Activated naive CD4-positive, alpha-beta T cell (primary cell): ENCODE measurements around the gene DNTT.
"Not testable (repeated sequence)": the region's sequence is repeated elsewhere in the genome, so short reads cannot be mapped to it uniquely, and the experiment has no call there.

ENCODE experiments used
- DNase-seq, 4 experiments: peaks; one replicate each; lab custom pipeline; 2025; lab: John Stamatoyannopoulos, UW

Gene DNTT

DNA sequence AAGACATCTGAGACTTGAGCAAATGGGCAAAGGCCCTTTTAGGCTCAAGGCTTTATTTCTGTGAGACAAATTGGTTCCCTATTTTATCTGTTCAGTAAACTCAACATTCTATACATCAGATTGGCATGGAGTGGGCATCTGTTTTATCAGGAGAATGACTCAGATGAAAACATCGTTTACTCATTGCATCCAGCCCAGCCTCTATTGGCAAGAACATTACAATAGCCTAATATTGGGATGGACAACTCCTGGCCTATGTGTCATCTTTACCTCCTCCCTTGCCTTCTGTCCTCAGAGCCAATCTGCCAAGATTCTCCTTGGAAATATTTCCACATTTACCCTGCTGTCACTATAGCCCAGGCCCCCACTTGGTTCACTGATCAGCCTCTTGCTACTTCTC, 27.4 kb upstream of the DNTT start:
- no peak for DNase-seq

DNA sequence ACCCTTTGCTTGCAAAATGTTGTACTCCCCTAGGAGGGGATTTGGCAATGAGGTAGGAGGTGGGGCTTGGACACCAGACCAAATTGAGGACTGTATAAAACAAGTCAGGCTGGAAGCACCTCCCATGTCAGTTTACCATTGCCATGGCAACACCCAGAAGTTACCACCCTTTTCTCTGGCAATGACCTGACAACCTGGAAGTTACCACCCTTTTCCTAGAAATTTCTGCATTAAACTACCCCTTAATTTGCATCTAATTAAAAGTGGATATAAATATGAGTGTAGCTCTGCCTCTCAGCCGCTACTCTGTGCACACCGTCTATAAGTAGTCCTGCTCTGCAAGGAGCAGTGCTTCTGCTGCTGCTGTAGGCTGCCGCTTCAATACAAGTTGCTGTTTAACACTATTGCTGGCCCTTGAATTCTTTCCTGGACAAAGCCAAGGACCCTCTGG, 25.0 kb upstream of the DNTT start:
- DNase-seq, result no peak

DNA sequence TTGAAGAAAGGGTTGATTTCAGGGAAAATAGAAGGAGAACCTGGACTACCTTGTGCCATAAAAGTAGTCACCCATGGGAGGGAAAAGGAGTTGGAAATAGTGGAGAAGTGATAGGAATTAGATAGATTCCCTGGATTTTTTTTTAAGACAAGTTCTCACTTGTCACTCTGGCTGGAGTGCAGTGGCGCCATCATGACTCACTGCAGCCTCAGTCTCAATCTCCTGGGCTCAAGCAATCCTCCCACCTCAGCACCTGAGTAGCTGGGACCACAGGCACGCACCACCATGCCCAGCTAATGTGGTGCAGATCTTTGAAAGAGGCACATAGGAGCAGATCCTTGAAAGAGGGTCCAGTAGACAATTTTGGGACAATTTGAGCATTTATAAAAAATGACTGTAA, 23.4 kb upstream of the DNTT start:
- DNase-seq, result no peak

DNA sequence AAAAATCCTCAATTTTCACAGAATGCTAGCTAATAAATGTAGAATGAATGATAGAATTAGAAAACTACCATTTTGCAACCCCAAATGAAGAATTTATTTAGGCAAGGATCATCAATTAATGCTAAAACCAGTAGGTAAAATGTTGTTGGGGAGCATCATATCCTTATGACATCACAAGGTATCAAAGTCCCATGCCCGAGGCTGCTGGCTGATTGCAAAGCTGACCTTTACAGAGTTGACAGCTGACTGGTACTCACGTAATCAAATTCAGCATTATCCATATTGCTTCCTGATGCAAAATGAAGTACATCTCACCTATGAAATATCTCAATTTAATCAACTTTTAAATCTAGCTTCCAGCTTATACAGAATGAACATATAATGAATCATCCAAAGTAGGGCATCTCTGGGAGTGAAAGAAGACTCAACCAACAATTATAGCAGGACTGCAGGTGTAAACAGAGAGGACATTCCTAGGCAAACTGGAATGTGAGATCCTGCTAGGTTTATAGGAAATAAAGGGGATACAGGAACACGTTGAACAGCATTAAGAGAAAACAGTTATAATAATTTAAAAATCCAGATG, 22.7 kb upstream of the DNTT start:
- DNase-seq, result no peak

DNA sequence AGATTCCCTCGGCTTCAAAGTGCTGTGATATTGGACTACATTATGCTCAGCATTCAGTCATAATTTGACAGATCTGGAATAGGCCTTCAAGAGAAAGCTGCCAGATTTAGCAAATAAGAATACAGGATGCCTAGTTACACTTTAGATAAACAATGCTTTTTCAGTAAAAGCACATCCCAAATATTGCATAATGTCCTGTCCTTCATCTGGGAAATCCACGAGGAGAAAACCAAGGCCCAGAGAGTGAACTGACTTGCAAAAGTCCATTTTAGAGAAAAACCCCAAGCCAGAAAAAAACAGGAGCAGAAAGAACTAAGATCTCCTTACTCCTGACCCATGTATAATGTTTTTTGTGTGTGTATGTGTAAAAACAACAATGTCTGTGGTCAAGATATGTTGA, 20.9 kb upstream of the DNTT start:
- no peak for DNase-seq

DNA sequence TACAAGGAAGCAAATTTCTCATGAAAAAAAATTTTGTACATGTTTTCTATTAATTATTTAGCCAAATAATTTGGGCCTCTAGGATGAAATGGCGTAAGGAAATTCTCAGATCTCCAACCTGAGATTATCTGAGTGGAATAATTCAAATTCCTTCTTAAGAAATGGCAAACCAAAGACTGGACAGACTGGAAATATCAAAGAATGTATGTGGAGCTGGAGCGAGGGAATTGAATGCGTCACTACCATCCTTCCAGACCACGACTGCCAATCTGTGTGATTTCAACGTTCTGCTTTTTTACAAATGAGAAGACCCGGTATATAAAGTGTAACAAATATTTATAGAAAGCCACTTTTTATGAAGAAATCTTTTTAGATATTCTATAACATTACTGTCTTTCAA, 20.5 kb upstream of the DNTT start:
- no peak for DNase-seq

DNA sequence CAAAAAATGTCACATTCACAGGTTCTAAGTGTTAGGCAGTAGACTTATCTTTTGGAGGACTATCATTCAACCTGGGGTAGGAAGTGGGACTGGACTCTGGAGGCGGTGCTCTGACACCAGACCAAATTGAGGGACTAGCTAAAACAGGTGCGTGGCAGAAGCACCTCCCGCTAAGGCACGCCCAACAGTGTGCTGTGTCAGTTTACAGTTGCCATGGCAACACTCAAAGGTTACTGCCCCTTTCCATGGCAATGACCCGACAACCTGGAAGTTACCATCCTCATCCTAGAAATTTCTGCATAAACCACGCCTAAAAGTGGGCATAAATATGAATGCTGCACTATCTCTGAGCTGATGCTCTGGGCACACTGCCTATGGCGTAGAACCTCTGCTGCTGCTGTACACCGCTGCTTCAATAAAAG, 18.9 kb upstream of the DNTT start:
- DNase-seq, result no peak

DNA sequence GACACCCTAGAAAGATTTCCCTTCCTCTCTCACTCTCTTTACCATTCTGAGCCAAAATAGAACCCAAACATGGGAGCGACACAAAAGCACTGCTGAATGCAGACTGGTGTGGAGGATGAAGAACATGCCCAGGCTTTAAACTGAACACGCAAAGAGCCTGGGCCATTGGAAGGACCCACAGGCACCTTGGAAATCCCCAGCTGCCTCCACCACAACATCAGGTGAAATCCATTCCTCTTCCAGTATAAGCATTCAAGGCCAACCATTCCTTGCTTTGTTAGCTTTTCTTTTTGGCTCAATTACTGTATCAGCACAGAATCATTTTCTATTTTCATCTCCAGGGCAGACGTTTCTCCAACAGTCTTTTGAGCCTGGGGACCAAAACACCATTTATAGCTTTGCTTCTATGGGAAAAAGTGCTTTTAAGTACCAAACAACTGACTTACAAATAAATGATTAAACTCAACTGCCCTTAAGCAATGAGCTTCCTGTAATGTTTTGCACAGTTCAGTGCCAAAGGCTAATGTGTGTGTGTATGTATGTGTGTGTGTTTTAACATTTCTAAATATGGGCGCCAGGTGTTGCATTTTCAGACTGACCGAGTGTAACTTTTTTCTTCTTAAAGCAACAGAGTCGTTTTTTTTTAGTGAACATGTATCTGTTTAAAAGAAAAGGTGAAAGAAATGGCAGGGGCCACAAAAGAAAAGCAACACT, 16.7 kb upstream of the DNTT start:
- no peak for DNase-seq

DNA sequence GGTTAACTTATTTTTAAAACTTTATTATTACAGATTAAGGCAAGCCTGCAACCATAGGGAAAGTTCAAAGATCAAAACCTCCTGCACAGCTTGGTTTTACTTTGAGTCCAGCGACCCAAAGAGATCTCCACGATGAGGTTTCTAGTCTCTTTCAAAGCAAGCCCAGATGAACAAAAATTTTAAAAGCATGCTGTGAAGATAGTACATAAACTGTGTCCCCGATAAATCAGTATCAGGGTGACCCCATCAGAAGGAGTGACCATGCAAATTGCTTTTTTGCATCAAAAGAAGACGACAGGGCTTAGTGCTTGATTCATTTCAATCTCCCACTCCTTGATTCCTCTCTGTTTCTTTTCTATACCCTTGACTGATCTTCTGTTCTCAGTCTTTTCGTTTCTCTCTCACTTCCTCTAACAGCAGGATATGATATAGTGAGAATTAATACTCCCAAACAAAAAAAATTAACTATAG, 16.0 kb upstream of the DNTT start:
- no peak for DNase-seq

DNA sequence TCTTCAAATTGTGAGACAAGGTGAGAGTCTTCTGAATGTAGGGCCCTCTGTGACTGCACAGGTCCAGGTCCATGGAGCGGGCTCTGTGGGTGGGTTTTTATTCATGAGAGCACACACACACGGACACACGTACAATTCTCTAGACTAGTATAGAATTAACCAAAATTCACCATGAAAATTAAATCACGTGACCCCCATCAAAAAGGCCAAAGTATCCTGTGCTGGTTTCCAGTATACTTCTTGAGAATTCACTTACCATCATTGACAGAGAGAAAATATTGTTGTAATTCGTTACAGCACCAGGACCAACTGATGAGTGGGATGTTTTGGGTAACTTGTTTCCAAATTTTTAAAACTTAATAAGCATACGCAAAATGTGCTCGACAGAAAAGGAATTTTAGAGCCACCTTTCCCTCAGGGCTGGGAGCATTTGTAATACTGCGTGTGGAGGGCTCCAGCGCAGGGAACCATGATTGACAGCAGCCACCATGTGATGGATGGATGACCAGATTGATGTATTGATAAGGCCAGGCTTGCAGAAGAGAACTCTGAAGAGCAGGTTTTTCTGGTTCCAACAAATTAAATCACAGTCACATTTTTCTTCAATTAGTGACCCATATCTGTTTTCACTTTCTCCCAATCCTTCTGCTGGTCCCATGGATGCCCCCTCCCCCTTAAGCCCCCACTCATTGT, 14.9 kb upstream of the DNTT start:
- no peak for DNase-seq

DNA sequence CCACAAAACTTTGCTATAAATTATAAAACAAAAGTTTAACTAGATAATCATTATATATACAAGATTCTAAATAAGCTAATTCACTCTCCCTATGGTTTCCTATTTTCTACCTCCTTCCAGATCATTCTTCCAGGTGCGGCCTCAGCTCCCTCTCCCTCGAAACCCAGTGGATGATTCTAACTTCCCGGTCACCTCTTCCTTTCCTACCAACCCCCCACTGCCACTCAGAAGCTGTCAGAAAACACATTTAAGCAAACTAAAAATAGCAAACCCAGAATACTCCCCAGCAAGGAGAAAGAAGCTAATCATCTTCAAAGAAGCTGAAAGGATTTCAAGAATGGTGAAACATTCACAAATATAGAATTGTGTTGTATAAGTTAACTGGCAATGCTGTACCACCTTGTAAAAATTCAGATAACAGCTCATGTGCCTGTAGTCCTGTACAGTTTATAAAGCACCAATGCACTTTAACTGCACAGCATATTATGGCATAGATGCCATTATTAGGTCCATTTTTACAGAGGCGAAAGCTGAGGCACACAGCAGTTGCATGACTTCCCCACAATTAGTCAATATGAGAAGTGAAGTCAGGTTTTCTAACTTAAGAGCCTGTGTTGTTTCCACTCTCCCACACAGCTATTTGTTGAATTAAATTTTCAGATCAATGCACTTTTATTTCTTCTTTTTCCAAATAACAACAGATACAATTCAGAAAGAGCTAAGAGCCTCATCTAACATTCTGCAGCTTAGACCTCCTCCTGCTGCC, 13.7 kb upstream of the DNTT start:
- DNase-seq, result no peak

DNA sequence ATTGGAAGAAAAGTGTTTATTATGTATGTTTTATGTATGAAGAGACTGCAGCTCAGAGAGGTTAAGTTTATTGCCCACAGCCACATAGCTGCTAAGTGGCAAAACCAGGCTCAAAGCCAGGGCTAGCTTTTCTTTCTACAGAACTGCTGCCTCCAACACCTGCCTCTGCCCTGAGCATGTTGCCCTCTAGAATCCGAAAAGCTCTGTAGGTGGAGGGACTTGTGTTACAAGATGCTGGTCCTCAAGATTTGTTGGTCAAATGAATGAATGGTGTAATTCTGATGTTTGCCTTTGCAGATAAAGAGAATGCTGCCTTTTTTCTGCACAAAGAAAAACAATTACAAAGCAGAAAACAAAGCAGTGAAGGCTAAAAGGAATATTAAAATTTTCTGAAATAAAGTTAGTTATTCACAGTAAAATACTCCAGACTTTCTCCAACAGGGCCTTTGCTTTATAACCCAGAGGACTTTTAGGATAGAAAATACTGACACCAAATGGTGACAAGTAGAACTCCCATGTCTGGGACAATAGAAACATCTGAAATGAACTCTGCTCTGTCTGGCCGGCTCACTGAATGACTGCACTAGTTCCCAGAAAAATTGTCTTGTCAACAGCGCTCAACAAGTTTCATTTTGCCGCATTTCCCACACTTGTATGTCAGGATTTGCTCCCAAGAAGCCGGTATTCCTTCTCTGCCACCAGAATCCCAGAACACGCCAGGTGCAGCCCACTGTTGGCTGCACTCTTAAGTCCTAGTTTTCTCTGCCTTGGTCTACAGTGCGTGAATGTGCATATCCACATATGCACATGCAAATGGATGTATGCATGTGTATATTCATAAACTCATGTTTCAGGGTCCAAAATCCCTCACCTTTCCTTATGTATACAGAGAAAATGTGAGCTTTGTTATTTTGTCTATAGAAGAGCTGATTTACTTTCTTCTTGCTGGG, 11.0 kb upstream of the DNTT start:
- DNase-seq, result no peak

DNA sequence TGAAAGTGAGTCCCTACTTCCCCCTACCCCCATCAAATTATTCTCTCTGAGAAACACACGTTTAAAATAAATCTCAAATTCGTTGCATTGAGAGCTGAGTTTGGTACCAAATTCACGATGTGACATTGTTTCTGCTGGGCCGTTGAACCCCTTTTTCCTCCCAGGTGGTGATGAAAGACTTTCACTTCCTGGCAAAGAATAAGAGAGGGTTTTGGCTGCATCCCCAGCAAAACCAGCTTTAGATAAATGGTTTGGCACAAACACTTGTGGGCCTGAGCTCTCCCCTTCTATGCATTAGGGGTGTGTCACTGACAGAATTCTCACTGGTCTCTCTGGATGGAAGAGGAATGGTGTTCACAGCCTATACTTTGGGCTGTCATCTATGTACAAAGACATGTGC, 8.8 kb upstream of the DNTT start:
- DNase-seq, result no peak

DNA sequence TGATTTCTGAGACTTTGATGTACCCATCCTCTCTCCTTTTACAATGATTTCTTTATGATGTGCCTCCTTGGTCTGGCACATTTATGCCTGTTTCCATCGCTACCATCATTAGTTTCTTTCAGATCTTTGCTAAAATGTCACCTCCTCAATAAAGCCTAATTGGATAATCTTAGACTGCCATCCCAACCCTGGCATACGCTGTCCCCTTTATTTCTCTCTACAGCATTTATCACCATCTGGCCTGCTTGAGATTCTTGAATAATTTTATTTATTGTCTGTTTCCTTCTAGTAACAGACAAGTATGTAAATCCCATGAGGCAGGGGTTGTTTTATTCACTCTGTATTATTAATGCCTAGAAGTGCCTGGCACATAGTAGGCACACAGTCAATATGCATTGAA, 6.7 kb upstream of the DNTT start:
- no peak for DNase-seq

DNA sequence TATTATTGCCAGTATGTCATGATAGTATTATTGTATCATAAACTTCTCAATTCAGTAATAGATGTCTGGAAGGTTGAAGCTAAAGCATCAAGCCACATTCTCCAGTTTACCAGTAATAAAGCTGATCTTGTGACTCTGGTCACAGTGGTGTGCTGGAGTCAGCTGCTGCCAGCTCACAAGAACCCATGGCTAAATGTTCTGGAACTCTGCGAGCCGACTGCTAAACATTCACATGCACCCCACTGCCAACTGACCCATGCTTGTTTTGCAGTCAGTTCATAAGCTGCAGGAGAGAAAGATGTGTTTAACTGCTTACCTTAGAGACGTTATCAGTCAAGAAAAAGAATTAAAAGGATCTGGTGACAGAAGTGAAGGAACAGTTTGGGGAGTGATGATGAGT, 5.9 kb upstream of the DNTT start:
- no peak for DNase-seq

DNA sequence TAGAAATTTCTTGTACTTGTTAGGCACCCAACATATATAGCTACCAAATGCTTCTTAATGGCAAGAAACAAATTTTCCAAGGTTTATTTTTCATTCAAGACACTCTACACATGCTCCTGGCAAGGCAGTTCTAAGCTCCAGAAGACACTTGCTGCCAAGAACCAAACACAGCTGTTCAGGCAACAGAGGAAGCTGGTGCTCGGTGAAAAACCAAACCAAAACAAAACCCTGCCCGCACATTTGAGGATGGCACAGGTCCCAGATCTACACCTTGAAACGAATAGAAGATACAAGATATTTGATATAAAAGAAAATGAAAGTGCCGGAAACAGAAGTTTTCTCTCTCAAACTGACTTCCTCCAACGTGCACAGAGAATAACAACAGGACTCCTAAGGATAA, 4.9 kb upstream of the DNTT start:
- peak in 2 of 4 experiments; percentile 1 to 9 for DNase-seq

DNA sequence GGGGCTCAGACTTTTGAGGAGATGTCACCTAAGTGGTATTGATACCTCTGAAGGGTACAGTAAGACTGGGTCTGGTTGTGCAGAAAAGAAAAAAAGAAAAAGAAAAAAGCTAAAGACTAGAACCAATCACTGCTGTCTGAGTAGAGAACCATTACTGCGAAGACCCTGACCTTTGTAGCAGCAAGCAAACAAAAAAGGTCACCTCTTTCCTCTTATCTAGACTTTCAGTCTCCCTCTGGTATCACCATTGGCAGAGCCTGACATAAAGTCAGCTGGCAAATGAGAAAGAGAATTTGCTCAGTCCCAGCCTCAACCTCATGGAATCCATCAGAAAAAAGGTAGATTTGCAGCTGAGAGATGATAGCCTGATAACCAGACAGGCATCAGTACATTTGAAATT, 2.6 kb upstream of the DNTT start:
- DNase-seq, result no peak

DNA sequence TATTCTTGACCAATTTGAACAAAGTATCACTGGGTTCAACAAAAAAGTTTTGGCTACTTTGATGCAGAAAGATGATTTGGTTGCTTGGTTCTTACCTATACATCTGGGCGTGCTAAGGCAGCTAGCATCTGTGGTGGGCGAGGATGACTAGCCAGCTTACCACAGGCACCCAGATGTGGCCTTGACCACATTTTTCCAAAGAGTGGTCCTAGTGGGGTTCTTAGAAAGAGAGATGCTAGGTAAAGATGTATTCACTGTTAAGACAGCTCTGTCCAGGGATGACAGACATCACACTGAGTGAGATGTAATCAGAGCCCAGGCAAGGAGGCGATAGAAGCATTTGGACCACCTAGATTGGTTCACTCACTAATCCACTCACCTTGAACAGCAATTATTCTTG, 785 bp downstream of the DNTT start:
- no peak for DNase-seq

DNA sequence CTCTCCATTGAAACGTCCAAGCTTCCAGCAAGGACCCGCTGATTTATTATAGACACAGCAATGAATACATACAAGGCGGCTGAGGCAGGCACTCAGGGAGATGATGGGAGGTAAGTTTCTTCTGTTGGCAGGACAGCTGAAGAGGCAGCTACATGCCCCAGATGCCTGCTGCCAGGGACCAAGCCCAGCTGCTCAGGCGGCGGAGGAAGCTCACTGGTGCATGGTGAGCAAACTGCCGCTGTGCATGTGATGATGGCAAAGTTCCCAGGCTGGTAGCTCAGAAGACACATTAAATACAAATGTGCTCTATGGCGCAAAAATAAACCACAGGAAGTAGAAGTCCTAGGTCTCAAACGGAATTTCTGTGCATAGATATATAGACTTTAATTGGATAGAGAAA, 2.3 kb downstream of the DNTT start:
- peak in 3 of 4 experiments; percentile 2 to 17 (median 9) for DNase-seq

DNA sequence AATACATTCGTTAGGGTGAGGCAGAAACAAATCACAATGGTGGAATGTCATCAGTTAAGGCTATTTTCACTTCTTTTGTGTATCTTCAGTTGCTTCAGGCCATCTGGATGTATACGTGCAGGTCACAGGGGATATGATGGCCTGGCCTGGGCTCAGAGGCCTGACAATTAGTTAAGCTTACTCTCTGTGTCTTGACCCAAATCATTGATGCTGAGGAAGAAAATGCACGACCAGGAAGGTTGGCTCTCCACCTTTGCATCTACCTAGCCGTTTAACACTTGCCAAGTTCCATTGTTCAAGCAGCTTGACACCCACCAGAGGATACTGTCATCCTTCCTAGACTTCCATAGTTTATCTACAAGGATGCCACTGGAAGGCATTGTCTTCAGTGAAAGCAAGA, 4.6 kb downstream of the DNTT start:
- not testable (repeated sequence) for DNase-seq

DNA sequence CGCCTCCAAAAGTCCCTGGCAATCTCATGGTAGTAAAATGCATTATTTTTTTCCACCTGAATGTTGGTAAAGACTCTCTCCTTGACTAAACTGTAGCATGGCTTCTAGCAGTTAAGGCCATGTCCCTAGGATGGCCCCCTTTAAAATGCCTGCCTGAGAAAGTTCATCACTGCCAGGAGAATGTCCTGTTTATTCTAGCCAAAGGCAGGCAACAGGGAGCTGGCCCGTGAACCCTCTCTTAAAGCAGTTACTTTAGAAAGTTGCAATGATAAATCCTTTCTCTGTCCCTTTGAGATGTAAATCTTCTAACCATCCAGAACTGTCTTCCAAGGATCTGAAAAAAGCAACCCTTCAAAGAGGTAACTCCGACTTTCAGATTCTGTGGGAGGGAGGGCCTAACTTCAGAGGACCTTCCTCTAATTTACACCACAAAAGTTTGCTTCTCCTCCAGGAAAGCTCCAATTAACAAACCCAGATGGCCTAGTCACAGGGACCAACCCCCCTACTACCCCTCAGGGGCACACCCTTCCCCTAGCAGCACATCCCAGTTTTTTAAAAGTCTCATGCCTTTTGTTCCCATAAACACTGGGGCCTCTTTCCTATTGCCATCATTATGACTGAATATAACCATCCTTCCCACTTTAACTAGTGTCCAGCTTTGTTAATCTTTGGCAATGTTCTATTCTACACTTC, 5.5 kb downstream of the DNTT start:
- DNase-seq, result no peak
